NK-92 treated with Interleukin-12 subunit alpha and Interleukin-12 subunit beta, amount 100 ng/mL, for 24 hours (cell line): Measurements from ENCODE around the gene EFCAB12.

Experiments used
- DNase-seq: peaks from one replicate; lab custom pipeline; 2025; lab: John Stamatoyannopoulos, UW

Gene EFCAB12

DNA sequence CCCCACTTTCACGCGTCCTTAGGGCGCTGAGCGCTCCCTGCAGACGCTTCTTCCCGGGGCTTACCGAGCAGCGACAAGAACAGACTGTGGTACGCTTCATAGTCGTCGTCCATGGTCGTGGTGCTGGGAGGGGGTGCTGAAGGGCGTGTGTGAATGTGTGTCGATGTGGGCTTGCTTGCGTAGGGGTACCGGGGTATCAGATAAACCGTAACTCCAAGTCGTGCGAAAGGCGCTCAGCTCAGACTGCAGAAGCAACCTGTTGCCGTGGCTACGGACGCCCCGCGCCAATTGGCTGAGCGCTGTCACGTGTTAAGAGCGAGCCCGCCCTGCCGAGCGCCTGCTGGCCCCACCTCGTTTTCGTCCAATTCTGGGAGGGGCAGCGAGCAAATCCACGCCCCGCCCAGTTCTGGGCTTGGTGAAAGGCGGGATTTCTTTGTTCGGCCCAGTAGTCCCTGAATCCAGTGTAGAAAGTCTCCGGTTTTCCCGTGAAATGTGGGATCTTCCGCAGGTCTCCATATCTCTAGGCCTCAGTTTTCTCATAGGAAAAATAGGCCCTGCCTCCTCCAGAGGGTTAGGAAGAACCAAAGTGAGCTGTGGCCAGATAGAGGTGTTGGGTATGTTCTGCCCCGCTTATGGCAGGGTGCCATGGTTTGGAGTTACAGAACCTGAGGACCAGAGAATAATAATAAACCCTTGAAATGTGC is at the start of gene EFCAB12:
Gene EFCAB12 (minus strand): TSS at position 261 of the 704 bp plus-strand sequence. CDS start 148 bp downstream, at position 113.
- DNase-seq: no peak

DNA sequence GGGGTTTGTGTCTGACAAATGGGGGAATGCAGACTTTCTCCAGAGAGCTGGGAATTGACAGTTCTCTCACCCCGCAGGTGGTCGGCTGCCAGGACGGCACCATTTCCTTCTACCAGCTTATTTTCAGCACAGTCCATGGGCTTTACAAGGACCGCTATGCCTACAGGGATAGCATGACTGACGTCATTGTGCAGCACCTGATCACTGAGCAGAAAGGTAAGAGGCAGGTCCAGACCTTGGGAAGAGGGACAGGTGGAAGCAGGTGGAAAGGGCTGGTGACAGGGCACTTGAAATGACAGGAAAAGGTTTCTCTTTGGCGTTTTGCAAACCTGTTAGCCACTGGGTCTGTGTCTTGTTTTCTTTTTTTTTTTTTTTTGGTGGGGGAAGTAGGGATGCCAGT is 48.1 kb upstream of the EFCAB12 start:
- no peak for DNase-seq

DNA sequence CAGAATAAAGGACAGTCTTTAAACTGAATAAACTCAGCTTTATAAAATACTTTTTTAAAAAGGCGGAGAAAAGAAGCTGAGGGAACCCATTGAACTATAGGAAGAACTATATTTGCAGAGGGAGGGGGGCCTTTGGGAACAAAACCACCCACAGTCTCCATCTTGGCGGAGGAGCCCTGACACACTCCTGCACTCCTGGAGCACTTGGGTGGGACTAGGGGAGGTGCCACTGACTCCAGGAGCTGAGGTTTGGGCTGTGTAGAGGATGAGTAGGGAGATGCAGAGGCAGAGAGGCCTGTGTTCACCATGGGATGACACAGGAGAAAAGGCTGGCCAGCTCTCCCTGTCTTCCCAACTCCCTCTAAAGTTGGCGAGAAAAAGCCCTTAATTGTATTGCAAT is 47.4 kb upstream of the EFCAB12 start:
- DNase-seq: no peak

DNA sequence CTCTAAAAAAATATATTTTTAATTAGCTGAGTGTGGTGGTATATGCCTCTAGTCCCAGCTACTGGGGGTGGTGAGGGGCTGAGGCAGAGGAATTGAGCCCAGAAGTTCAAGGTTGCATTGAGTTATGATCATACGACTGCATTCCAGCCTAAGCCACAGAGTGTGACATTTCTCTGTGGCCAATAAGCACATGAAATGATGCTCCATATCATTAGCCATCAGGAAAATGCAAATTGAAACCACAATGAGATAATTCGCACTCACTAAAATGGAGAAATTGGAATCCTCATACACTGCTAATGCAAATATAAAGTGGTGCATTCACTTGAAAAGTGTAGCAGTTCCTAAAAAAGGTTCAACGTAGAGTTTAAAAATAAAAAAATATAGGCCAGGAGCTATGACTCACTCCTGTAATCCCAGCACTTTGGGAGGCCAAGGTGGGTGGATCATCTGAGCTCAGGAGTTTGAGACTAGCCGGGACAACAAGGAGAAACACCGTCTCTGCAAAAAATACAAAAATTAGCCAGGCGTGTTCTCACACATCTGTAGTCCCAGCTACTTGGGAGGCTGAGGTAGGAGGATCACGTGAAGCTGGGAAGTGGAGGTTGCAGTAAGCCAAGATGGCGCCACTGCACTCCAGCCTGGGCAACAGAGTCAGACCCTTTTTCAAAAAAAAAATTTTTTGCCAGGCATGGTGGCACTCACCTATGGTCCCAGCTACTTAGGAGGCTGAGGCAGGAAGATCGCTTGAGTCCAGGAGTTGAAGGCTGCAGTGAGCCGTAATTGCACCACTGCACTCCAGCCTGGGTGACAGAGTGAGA is 46.8 kb upstream of the EFCAB12 start:
- no peak for DNase-seq

DNA sequence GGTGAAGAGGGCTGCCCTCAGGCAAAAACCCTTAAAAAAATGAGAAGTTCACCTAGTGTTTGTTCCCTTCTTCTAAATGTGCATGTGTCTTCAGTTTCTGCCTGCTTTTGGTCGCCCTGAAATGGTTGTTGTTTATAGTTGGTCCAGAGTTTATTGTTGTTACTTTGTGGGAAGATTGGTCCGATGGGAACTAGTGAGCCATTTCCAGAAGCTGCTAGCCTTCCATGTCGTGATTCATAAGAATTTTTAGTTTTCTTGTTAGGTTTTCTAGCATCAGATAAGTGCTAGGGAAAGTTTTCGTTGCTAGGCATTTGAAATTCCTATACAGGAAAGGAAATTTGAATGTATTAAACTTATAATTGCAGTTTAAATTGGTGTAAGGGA is 45.3 kb upstream of the EFCAB12 start:
- no peak for DNase-seq

DNA sequence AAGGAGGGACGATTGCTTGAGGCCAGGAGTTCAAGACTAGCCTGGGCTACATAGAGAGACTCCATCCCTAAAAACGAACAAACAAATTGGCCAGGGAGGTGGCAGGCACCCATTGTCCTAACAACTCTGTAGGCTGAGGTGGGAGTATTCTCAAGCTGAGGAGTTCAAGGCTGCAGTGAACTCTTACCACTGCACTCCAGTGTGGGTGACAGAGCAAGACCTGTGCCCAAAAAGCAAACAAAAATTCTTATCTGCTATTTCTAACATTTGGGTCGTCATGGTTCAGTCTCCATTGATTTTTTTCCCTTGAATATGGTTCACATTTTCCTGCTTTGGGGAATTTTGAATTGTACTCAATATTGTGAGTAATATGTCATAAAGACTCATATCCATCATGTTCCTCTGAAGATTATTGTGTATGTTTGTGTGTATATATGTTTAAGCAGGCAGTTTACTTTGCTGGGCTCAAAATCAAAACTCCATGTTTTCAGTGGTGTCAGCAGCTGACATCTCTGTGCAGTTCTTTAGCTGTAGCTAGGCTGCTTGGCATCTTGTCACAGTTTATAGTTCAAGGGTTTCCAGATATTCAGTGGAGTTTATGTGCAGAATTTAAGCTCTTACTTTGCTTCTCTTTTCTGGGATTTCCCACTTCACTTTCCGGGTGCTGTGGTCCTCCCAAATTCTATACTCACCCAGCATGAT is 44.8 kb upstream of the EFCAB12 start:
- no peak for DNase-seq

DNA sequence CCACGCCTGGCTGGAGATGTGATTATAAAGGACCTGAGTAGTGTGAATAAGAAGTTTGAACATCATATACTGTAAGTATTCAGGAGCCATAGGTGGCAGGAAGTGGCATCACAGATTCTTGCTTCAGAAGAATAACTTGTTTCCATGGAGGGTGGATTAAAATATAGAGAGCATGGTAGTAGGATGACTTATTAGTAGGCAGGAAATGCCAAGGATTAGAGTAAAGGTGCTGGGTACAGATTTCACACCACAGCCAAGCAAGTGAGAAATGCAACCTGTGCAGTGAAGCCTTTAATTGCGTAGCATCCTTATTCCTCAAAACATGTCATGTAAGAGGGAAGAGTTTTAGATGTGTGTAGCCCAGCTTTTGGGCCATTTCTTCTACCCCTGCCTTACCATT is 42.4 kb upstream of the EFCAB12 start:
- no peak for DNase-seq

DNA sequence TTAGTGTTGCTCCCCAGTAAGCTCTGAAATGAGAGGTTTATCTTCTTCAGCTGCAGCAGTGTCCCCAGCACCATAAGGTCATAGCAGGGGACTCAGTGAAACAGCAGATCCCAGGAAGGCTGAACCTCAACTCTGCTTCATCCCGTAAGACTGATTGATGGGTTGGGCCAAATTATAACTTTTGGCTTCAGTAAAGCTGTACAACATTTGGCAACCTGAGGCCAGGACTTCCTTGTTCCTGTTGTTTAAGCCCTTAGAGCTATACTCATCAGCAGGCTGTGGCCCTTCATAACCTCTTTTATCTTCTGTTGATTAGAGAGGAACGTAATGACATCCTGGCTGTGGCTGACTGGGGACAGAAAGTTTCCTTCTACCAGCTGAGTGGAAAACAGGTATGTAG is 40.6 kb upstream of the EFCAB12 start:
- DNase-seq: no peak

DNA sequence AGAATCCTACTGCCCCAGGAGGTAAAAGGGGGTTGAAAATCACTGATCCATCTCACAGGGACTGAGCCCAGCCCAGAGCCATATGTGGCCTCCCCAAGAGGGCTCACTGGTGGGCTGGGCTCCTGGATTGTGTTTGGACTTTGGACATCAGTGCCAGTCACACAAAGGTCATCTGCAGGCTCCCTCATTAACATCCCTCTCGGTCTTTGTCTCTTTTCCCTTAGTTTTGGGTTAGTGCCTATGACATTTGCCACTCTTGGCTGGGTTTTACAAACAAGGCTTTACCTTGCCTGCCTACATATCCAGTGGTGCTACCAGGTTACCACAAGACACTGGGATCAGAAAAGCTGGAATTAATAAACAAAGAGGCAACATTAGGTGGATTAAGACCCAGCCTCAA is 39.5 kb upstream of the EFCAB12 start:
- DNase-seq: no peak

DNA sequence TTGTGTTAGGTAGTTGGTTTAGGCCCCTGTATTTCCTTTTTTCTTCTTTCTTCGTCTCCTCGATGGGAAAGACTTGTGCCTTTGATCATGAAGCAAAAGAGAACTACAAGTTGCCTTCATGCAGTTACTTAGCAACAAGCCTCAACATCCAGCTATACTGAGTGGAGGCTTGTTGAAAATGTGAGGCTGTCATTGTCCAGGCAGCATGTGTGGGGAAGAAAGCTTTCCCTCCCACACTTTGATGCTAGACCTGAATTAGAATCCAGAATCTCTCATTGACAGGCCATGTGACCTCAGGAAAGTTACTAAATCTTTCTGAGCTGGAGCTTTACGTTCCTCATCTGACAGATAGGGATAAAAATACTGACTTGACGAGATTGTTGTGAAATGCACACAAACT is 35.3 kb upstream of the EFCAB12 start:
- no peak for DNase-seq

DNA sequence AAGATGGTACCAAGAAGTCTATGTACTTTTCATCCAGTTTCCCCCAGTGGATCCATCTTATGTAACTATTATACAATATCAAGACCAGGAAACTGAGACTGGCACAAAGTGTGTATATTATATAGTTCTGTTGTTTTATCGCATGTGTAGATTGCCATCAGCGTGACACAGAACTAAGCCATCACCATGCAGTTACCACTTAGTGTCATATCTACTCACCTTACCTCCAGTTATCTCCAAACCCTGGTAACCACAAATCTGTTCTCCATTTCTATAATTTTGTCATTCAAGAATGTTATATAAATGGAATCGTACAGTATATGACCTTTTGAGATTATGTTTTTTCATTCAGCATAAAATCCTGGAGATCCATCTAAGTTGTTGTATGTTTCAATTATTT is 34.7 kb upstream of the EFCAB12 start:
- no peak for DNase-seq

DNA sequence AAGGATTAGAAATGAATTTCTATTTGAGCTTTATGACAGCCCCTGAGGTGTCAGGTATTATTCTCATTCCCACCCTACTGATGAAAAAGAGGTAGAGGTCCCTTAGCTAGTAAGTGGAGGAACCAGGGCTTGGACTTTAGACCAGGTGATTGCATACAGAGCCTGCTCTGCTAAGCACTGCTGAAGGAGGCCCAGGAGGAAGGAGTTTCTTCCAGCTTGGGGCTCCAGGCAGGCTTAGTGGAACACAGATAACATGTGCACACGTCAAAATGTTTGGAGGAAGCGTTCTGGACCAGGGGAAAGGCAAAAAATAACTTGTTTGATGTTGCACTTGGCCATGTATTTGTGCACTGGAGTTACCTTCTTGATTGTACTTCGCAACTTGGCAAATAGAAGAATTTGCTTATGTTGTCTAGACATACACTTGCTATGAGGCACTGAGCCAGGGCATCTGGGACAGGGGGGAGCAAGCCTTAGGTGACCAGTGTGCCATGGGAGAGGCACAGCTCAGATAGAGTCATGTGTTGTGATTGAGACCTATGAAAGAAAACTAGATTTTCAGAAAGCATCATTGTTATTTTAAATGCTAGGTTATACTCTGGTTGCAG is 34.0 kb upstream of the EFCAB12 start:
- DNase-seq: no peak

DNA sequence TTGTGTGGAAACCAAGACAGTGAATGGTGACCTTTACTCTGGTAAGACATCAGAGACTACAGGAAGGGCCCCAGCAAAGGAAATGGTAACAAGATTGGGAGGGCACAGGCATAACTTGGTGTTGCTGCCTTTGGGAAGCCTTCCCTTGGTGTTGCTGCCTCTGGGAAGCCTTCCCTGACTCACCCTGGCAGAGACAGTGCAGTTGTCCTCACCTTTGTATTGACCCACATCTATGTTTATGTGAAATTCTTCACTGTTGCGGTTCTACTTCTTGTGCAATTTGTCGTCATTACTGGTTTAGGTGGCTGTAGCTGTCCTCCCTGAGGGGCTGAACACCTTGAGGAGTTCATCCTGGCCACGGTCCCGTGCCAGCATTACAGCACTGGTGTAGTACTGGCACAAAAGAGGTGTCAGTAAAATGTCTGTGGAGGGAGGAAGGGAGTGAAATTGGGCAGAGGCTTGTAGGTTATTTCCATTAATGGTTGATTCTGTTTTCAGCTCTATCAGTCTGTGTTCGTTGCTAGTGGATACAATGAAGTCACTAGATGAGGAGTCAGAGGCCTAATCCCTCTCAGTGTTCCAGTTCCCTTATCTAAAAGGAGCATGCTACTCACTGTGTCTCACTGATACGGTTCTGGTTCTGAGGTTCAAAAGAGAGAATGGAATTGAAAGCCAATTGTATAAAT is 33.2 kb upstream of the EFCAB12 start:
- DNase-seq: no peak

DNA sequence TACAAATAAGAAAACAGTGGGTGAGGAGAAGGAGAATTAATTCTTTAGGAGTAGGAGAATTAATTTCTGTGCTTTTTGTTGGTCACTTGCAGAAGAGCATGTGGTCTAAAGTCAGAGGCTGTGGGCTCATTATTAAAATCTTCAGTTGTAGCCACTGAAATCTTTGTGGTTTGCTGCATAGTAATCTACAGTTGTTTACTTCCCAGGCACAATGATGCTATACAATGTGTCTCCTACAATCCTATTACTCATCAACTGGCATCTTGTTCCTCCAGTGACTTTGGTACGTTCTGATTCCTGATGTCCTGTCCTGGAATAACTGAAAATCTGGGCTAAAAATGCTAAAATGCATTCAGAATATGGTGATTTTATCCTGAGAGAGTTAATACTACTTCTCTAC is 32.6 kb upstream of the EFCAB12 start:
- no peak for DNase-seq

DNA sequence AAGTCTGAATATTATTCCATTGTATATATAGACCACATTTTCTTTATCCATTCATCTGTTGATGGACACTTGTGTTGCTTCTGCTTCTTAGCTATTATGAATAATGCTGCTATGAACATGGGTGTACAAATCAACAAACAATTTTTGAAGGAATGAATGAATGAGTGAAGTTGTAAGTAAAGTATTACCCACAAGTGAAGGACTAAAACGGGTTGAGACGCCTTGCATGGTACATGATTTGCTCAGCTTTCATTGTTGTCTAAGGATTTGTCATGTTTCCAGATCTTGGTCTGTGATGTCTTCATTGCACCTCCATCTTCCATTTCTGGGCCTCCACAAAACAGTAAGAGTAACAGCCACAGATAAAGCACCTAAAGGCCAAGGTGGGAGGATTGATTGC is 32.1 kb upstream of the EFCAB12 start:
- no peak for DNase-seq

DNA sequence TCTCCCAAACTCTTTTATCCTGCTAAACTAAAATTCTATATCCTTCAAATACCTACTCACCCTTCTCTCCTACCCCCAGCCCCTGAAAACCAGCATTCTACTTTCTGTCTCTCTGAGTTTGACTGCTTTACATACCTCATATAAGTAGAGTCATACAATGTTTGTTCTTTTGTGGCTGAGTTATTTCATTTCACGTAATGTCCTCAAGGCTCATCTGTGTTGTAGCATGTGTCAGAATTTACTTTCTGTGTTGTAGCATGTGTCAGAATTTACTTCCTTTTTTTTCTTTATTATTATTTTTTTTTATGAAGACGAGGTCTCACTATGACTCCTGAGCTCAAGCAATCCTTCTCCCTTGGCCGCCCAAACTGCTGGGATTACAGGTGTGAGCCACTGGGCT is 31.7 kb upstream of the EFCAB12 start:
- DNase-seq: no peak

DNA sequence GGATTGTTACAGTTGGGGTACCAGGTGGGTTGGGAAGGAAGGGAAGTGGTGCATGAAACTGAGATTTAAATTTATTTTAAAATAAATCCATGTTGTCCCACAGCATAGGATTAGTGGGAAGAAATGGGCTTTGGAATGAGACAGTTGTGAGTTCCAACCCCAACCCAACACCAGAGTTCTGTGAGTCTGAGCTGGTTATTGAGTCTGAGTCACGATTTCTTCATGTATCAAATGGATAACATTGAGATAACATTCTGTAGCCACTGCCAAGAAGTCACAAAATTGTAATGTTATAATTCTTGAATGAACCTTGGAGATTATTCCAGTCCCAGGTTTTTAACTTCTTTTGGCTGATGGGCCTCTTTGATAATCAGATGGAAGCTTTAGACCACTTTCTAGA is 25.3 kb upstream of the EFCAB12 start:
- no peak for DNase-seq

DNA sequence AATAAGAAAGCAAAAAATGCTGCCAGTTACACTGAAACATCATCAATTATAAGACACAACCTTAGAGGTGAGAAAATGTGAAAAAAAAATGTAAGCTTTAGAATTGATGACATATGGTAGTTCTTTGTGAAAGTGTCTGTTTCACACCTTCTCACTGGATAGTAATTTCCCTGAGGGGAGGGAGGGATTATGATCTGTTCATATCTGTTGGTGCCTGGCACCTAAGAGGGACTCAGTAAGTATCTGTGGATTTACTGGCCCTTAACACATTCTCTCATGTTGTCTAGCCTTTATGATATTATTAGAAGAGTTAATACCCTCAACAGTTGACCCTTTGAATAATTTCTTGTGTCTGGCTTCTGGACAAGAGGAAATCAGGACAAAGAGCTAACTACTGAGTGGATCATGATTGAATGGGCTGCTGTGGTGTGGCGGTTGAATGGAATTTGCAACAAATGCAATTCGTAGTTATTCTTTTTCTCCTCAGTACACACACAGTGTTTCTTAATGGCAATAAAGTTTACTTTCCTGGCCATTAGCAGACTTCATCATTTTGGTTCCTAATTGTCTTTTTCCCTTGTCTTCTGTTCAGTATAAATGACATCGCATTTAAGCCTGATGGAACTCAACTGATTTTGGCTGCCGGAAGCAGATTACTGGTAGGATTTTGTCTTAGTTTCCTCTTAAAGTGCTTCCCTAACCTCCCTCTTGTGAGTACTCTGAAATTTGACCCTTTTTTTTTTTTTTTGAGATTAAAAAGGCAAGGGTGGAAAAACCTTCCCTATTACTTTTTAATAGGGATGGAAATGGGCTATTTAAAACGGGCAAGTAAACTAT is 21.1 kb upstream of the EFCAB12 start:
- no peak for DNase-seq

DNA sequence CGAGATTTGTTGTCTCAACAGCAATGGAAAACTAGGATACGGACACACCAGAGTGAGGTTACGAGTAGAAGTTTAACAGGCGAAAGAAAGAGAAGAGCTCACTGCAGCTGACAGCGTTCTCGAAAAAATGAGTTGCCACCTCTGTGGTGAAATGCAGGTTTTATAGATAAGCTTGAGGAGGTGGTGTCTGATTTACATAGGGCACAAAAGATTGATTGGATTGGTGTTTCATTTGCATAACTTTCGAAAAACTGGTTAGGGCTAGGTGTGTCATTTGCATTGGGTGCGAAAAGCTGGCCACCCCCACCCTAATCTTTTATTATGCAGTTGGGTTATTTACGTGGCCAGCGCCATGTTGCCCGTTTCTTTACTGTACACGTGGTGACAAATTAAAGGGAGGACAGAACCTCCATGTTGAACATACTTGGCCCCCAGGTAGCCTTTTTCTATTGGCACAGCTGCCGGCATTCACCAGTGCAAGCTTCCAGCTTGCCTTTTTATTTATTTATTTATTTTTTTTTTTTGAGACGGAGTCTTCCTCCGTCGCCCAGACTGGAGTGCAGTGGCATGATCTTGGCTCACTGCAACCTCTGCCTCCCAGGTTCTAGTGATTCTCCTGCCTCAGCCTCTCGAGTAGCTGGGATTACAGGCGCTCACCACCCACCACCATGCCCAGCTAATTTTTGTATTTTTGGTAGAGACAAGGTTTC is 19.9 kb upstream of the EFCAB12 start:
- DNase-seq: no peak

DNA sequence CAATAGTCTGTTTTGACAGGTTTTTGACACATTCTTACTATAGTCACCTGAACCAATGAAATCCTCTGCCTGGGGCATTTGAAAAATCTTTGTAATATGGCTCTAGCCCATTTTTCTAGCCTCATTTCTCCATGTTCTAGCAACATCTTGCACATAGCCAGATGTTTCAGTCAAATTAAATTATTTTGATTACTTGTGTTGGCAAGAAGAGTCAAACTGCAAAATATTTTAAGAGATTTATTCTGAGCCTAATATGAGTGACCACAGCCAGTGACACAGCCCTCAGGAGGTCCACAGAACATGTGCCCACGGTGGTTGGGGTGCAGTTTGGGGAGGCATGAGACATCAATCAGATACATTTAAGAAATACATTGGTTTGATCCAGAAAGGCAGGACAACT is 18.5 kb upstream of the EFCAB12 start:
- DNase-seq: no peak
